Fibroblast of lung (primary cell): ENCODE data around the gene DLGAP4.

Source experiments
- EZH2 ChIP-seq: IDR thresholded peaks from 2 replicates; pipeline ENCODE4 v1.5.1; 2012; ENCODE audit warnings: low read length, control low read depth, mild to moderate bottlenecking; ENCODE audit errors: missing control alignments
- TF ChIP-seq, protein P1 (sequence below), 2 donors: IDR thresholded peaks in 1 of 2; conservative IDR thresholded peaks in 1 of 2; 1 replicate in 1 of 2; 2 replicates in 1 of 2; pipeline ENCODE4 v1.5.1; 2011 to 2012; ENCODE audit warnings: low read length in 2 of 2, control low read depth in 1 of 2, inconsistent platforms in 1 of 2, low read depth in 1 of 2, mild to moderate bottlenecking in 1 of 2

DNA sequence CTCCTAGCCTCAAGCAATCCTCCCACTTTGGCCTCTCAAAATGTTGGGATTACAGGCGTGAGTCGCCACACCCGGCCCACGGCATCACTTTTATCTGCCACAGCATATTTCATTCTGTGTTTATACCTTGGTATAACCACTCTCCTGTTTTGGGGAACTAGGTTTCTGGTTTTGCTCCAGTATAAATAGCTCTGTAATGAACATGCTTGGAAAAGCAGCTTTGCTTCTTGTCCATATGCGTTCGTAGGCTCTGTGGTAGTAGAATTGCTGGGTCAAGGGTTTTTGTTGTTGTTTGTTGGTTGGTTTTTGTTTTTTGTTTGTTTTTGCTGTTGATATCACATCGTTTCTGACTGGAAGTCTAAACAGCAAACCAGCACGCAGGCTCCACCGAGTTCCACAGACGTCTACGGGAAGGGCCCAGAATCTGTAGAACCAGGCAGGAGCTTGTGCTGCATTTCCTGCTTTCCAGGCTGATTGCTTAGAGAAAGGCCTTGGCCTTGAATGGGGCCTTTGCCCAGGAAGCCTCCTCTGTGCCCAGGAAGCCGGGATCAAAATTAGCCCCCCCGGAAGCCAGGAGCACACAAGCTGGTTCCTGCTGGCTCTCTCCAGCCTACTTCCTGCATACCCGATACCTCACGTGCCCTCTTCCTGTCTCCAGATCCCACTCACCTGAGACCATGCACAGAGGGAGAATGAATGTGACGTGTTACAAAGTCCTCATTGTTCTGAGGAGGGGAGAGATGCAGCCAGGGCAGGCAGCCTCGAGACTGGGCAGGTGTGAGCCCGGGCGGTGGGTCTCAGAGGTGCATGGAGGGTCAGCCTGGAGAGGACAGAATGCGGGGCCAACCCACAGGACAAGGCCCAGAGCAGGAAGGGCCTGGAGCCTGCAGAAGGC is 35.1 kb upstream of the DLGAP4 start:
- TF ChIP-seq, protein P1, sequence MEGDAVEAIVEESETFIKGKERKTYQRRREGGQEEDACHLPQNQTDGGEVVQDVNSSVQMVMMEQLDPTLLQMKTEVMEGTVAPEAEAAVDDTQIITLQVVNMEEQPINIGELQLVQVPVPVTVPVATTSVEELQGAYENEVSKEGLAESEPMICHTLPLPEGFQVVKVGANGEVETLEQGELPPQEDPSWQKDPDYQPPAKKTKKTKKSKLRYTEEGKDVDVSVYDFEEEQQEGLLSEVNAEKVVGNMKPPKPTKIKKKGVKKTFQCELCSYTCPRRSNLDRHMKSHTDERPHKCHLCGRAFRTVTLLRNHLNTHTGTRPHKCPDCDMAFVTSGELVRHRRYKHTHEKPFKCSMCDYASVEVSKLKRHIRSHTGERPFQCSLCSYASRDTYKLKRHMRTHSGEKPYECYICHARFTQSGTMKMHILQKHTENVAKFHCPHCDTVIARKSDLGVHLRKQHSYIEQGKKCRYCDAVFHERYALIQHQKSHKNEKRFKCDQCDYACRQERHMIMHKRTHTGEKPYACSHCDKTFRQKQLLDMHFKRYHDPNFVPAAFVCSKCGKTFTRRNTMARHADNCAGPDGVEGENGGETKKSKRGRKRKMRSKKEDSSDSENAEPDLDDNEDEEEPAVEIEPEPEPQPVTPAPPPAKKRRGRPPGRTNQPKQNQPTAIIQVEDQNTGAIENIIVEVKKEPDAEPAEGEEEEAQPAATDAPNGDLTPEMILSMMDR (conservative IDR thresholded peaks at IDR 0.05 in 1 of 2, IDR thresholded peaks at IDR 0.05 in 1 of 2; ENCODE audit: low read depth in 1 of 2, low read length in 2 of 2), result no peak
- TF ChIP-seq EZH2, result no peak
